ENCODE measurements around the gene FXYD6. TPM values are rescaled to one million over a fixed set of nuclear protein-coding genes. Genes with fewer than 3 reads are reported as not detected.
A peak's percentile ranks its signal among the peaks of the same experiment; 100 is the strongest.
"Not testable (repeated sequence)": the region's sequence is repeated elsewhere in the genome, so short reads cannot be mapped to it uniquely, and the experiment has no call there.

Gene FXYD6
- total RNA-seq = not detected in 2 replicates
- total RNA-seq (2013) = 1.8 TPM
- polyA plus RNA-seq = 0.35 TPM in 1 of 2 replicates, not detected in the other
- polyA minus RNA-seq = not detected in 2 replicates

- Mint-ChIP-seq H3K4me1 (peaks cover 26% of the 10 kb centered on the region), H3K27me3 (peaks cover 76% of the 10 kb centered on the region), H3K27ac (no peak within 1 kb of the TSS), H3K9me3 (ENCODE audit: insufficient read depth) (no peaks in the 10 kb centered on the region), H3K4me3 (peak within 1 kb of the TSS; percentile 66)
- H4K20me1 ChIP-seq (ENCODE audit: control insufficient read depth, insufficient read depth, low read length, poor library complexity, severe bottlenecking) = no peaks in the 10 kb centered on the region
- CTCF ChIA-PET = interaction anchor here (0.5 to 1.7 kb wide), 3 partner anchors 24 to 179 kb away, joined by 3 to 5 read pairs (median 3); no protein-coding TSS in a partner anchor
- DNase-seq (peak; percentile 23), ATAC-seq (ENCODE audit: low read depth) (no peak)
- POLR2A ChIA-PET = interaction anchor here (0.6 kb wide), 1 partner anchor 34 kb away, joined by 5 read pairs; no protein-coding TSS in a partner anchor
- H3K9ac ChIP-seq (ENCODE audit: low read length) = peak within 1 kb of the TSS; percentile 50
- H3K4me2 ChIP-seq (replicated peaks; ENCODE audit: low read depth, low read length, poor library complexity, severe bottlenecking) = peak within 1 kb of the TSS; percentile 85
- H2AFZ ChIP-seq (ENCODE audit: insufficient read depth, low read depth, low read length, poor library complexity, severe bottlenecking) = peak within 1 kb of the TSS; percentile 38
- H3K4me1 ChIP-seq (ENCODE audit: control insufficient read depth in 2 of 2, insufficient read depth in 2 of 2, low read length in 2 of 2) = peaks cover 24 to 38% of the 10 kb centered on the region in 2 donors
- H3K4me3 ChIP-seq (ENCODE audit: control extremely low read depth in 1 of 5, extremely low read depth in 1 of 5, insufficient read depth in 1 of 5, low read depth in 2 of 5, low read length in 4 of 5) = peak within 1 kb of the TSS in 3 of 5 experiments; percentile 18 to 33 (median 25)
- peaks cover 0 to 12% (median 0%) of the 10 kb centered on the region in 3 donors for H3K9me3 ChIP-seq (ENCODE audit: control extremely low read depth in 1 of 3, control insufficient read depth in 2 of 3, insufficient read depth in 1 of 3, low read length in 2 of 3)
- H3K27ac ChIP-seq (ENCODE audit: low read length in 2 of 2) = no peak within 1 kb of the TSS
- WGBS (ENCODE audit: insufficient coverage) = 1% methylated on average over 51 of the region's 63 CpGs
- peak; percentile 58 for TF ChIP-seq EZH2 (IDR thresholded peaks at IDR 0.05; ENCODE audit: borderline replicate concordance, insufficient read depth, low read depth, low read length, poor library complexity, severe bottlenecking)
- TF ChIP-seq CTCF (IDR thresholded peaks at IDR 0.05) = no peak
- H3K36me3 ChIP-seq (replicated peaks in 1 of 2; ENCODE audit: control extremely low read depth in 1 of 2, control insufficient read depth in 1 of 2, extremely low read depth in 1 of 2, insufficient read depth in 2 of 2, low read length in 1 of 2) = no peaks in the 10 kb centered on the region
- H3K79me2 ChIP-seq (ENCODE audit: control insufficient read depth, insufficient read depth, low read length) = no peaks in the 10 kb centered on the region
- intact Hi-C loops (cut with micrococcal nuclease) = no loop called here
- H3K27me3 ChIP-seq (replicated peaks in 1 of 4; ENCODE audit: control extremely low read depth in 1 of 4, control insufficient read depth in 3 of 4, insufficient read depth in 4 of 4, low read length in 3 of 4) = peaks cover 0 to 86% (median 46%) of the 10 kb centered on the region in 4 experiments
These were observed at the start of gene FXYD6 for GRCh38 chr11:117876341-117877119. Gene FXYD6 (minus strand): TSS chr11:117876658. CDS start chr11:117842776, 33,882 bp downstream.

- H4K20me1 ChIP-seq (ENCODE audit: control insufficient read depth, insufficient read depth, low read length, poor library complexity, severe bottlenecking); H2AFZ ChIP-seq (ENCODE audit: insufficient read depth, low read depth, low read length, poor library complexity, severe bottlenecking); H3K9me3 Mint-ChIP-seq (ENCODE audit: insufficient read depth); H3K27ac ChIP-seq (ENCODE audit: low read length in 2 of 2); H3K27me3 ChIP-seq (replicated peaks in 1 of 4; ENCODE audit: control extremely low read depth in 1 of 4, control insufficient read depth in 3 of 4, insufficient read depth in 4 of 4, low read length in 3 of 4); H3K27ac Mint-ChIP-seq; H3K36me3 ChIP-seq (replicated peaks in 1 of 2; ENCODE audit: control extremely low read depth in 1 of 2, control insufficient read depth in 1 of 2, extremely low read depth in 1 of 2, insufficient read depth in 2 of 2, low read length in 1 of 2); H3K4me2 ChIP-seq (replicated peaks; ENCODE audit: low read depth, low read length, poor library complexity, severe bottlenecking); H3K4me3 Mint-ChIP-seq; H3K4me3 ChIP-seq (ENCODE audit: control extremely low read depth in 1 of 5, extremely low read depth in 1 of 5, insufficient read depth in 1 of 5, low read depth in 2 of 5, low read length in 4 of 5); DNase-seq; POLR2A ChIA-PET; H3K79me2 ChIP-seq (ENCODE audit: control insufficient read depth, insufficient read depth, low read length); H3K9me3 ChIP-seq (ENCODE audit: control extremely low read depth in 1 of 3, control insufficient read depth in 2 of 3, insufficient read depth in 1 of 3, low read length in 2 of 3); intact Hi-C loops (cut with micrococcal nuclease); H3K9ac ChIP-seq (ENCODE audit: low read length); ATAC-seq (ENCODE audit: low read depth): not testable (repeated sequence)
- WGBS (ENCODE audit: insufficient coverage) = 90% methylated on average over 6 of the region's 7 CpGs
- H3K4me1 Mint-ChIP-seq = peaks cover 13% of the 10 kb centered on the region
- CTCF ChIA-PET = interaction anchor here (1.0 kb wide), 1 partner anchor 126 kb away, joined by 5 read pairs; no protein-coding TSS in a partner anchor
- H3K4me1 ChIP-seq (ENCODE audit: control insufficient read depth in 2 of 2, insufficient read depth in 2 of 2, low read length in 2 of 2) = peaks cover 11 to 12% of the 10 kb centered on the region in 2 donors
- H3K27me3 Mint-ChIP-seq = peaks cover 11% of the 10 kb centered on the region
These were observed 49.7 kb upstream of the FXYD6 start for GRCh38 chr11:117926166-117926565.

Measured in B cell (primary cell).